Kidney (tissue), 14 donors: Measurements from ENCODE around the gene ATP13A1. TPM values are rescaled to one million over a fixed set of nuclear protein-coding genes. Genes with fewer than 3 reads are reported as not detected.

Source experiments
- DNase-seq, 5 donors: peaks; one replicate each; pipeline ENCODE4 v3.0.0-alpha.2; 2013 to 2020
- FAIRE-seq: peaks from 2 replicates; lab custom pipeline; 2012; peaks lifted over from hg19 to GRCh38; lab: Jason Lieb, UNC
- H3K27ac ChIP-seq, 2 donors: one replicate each; pipeline ENCODE4 v1.7.0; 2013; ENCODE audit warnings: low read depth in 2 of 2, low read length in 2 of 2, inconsistent platforms in 1 of 2
- H3K27me3 ChIP-seq: one replicate; pipeline ENCODE4 v1.7.1; 2013; ENCODE audit warnings: low read length, inconsistent platforms; ENCODE audit not compliant: control insufficient read depth, insufficient read depth
- H3K36me3 ChIP-seq, 3 donors: one replicate each; pipeline versions ENCODE4 v1.7.0 to v1.7.1; 2013; ENCODE audit warnings: low read length in 3 of 3, control low read depth in 1 of 3, inconsistent platforms in 1 of 3; ENCODE audit not compliant: insufficient read depth in 3 of 3, control insufficient read depth in 2 of 3
- H3K4me1 ChIP-seq, 3 donors: one replicate each; pipeline versions ENCODE4 v1.7.0 to v1.7.1; 2013; ENCODE audit warnings: low read length in 3 of 3, inconsistent platforms in 1 of 3, low read depth in 1 of 3; ENCODE audit not compliant: control insufficient read depth in 2 of 3, insufficient read depth in 2 of 3
- H3K4me3 ChIP-seq, 3 donors: one replicate each; pipeline versions ENCODE4 v1.7.0 to v1.8.1; 2013; ENCODE audit warnings: low read length in 3 of 3, control low read depth in 1 of 3, inconsistent platforms in 1 of 3
- H3K9ac ChIP-seq, 3 donors: one replicate each; pipeline versions ENCODE4 v1.7.0 to v1.7.1; 2013; ENCODE audit warnings: low read length in 3 of 3, control low read depth in 1 of 3, inconsistent platforms in 1 of 3
- H3K9me3 ChIP-seq, 3 donors: one replicate each; pipeline versions ENCODE4 v1.7.0 to v1.7.1; 2013; ENCODE audit warnings: low read length in 3 of 3, control low read depth in 1 of 3, inconsistent platforms in 1 of 3; ENCODE audit not compliant: control insufficient read depth in 2 of 3, insufficient read depth in 1 of 3
- intact Hi-C: fragments of 100-400 bp; cut with DNase I; formaldehyde crosslinking; loops from one replicate; pipeline ENCODE4 v1.11.1; 2022
- polyA plus RNA-seq: library from polyadenylated mRNA; stranded (reverse); fragments of 350-450 nt; fragmentation: Illumina TruSeq; extraction: RNeasy Lipid Tissue Mini Kit (QIAGEN cat#74804); gene quantifications from one replicate; pipeline ENCODE4 v1.2.3, GENCODE V29; 2014; ENCODE audit warnings: low read depth, low replicate concordance; ENCODE audit not compliant: insufficient read depth
- total RNA-seq: library from RNA; stranded (reverse); fragmentation: NEBNext Ultra II Directional; extraction: Animal tissue kit (Norgen Biotek cat#: 25700); gene quantifications from one replicate; pipeline ENCODE4 v1.2.1, GENCODE V29; 2021
- TF ChIP-seq, protein P1 (sequence below): IDR thresholded peaks from 3 replicates; pipeline ENCODE4 v1.5.1; 2012; ENCODE audit warnings: mild to moderate bottlenecking, moderate library complexity, borderline replicate concordance; ENCODE audit not compliant: insufficient read depth; ENCODE audit errors: extremely low read depth
- donor health status: control.
- donor health status: control.
- donor health status: control.
- donor health status: control.
- donor health status: control.
- donor health status: DM: yes; HTN: yes; CAD: no.
- donor health status: Normal renal cell carcinoma (clear cell type).

ATP13A1 gene
- total and polyA plus RNA-seq, 2 donors from 2014 or later, result 30.1 to 78.1 TPM

GRCh38 chr19:19618219-19619051, 45.0 kb downstream of the ATP13A1 start, which contains the start of gene PBX4:
Gene PBX4 (minus strand): TSS chr19:19618687. CDS start chr19:19618629, 58 bp downstream.
- intact Hi-C loops, result no loop called here
- no peaks in the 10 kb centered on the region for H3K36me3 ChIP-seq
- no peak within 1 kb of the TSS for H3K27ac ChIP-seq
- no peak for FAIRE-seq
- peak; percentile 98 for DNase-seq
- H3K4me3 ChIP-seq, result peak within 1 kb of the TSS; percentile 45 to 53 (median 50)
- H3K9ac ChIP-seq, result peak within 1 kb of the TSS in 2 of 3 donors; percentile 30 to 51
- no peaks in the 10 kb centered on the region for H3K9me3 ChIP-seq
- H3K4me1 ChIP-seq, result no peaks in the 10 kb centered on the region
- TF ChIP-seq, protein P1, sequence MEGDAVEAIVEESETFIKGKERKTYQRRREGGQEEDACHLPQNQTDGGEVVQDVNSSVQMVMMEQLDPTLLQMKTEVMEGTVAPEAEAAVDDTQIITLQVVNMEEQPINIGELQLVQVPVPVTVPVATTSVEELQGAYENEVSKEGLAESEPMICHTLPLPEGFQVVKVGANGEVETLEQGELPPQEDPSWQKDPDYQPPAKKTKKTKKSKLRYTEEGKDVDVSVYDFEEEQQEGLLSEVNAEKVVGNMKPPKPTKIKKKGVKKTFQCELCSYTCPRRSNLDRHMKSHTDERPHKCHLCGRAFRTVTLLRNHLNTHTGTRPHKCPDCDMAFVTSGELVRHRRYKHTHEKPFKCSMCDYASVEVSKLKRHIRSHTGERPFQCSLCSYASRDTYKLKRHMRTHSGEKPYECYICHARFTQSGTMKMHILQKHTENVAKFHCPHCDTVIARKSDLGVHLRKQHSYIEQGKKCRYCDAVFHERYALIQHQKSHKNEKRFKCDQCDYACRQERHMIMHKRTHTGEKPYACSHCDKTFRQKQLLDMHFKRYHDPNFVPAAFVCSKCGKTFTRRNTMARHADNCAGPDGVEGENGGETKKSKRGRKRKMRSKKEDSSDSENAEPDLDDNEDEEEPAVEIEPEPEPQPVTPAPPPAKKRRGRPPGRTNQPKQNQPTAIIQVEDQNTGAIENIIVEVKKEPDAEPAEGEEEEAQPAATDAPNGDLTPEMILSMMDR, result no peak
- H3K27me3 ChIP-seq, result no peaks in the 10 kb centered on the region

GRCh38 chr19:19615086-19615485, 48.4 kb downstream of the ATP13A1 start:
- Histone ChIP-seq H3K4me1 (no peaks in the 10 kb centered on the region), H3K36me3 (no peaks in the 10 kb centered on the region), H3K4me3 (no peak overlapping the region), H3K9me3 (no peaks in the 10 kb centered on the region), H3K27ac (no peak overlapping the region), H3K9ac (no peak overlapping the region), H3K27me3 (no peaks in the 10 kb centered on the region)
- TF ChIP-seq, protein P1, result no peak
- DNase-seq, result no peak
- FAIRE-seq, result no peak
- intact Hi-C loops, result no loop called here

DNA sequence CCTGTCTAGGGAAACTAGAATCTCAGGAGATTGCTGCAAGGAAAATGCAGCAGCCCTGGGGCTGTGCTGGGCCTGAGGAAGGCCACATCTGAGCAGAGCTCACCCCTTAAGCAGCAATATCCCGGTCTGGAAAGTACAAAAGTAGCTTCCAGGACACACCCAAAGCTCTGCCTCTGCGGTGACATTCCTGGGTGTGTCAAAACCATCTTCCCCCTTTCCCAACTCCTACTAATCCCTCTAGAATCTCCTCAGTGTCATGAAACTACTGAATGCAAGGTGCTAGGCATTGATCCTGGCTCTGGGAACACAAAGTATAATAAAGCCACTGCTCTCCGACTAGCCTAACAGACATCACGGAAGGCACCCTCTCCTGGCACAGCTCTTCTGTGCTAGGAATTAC, 50.0 kb downstream of the ATP13A1 start:
- no peak for DNase-seq
- Histone ChIP-seq H3K9me3 (no peaks in the 10 kb centered on the region), H3K36me3 (no peaks in the 10 kb centered on the region), H3K9ac (no peak overlapping the region), H3K4me1 (no peaks in the 10 kb centered on the region), H3K27me3 (no peaks in the 10 kb centered on the region), H3K4me3 (no peak overlapping the region), H3K27ac (no peak overlapping the region)
- intact Hi-C loops, result no loop called here
- TF ChIP-seq, protein P1, result no peak
- no peak for FAIRE-seq
